H1 (cell line): Measurements from ENCODE around the gene SLC27A1. TPM values are rescaled to one million over a fixed set of nuclear protein-coding genes. Genes with fewer than 3 reads are reported as not detected.

Experiments
- CTCF ChIA-PET: fragments of 300-600 bp; sonication (Branson Sonifier 250); formaldehyde crosslinking; loops from one replicate; lab custom pipeline; 2021; ENCODE audit not compliant: partially characterized antibody; lab: Charles Lee
- POLR2A ChIA-PET: fragments of 300-600 bp; sonication (Branson Sonifier 250); formaldehyde crosslinking; loops from one replicate; lab custom pipeline; 2021; ENCODE audit warnings: inconsistent platforms; ENCODE audit not compliant: partially characterized antibody; lab: Charles Lee
- DNase-seq, 2 experiments: peaks; one replicate each; pipeline versions ENCODE4 v3.0.0 to v3.0.0-alpha.2; 2010 to 2022; ENCODE audit warnings: low spot score in 2 of 2, low read depth in 1 of 2, mixed read lengths in 1 of 2
- FAIRE-seq: peaks from 2 replicates; lab custom pipeline; 2011; peaks lifted over from hg19 to GRCh38; lab: Jason Lieb, UNC
- H2AFZ ChIP-seq: 2 replicates; pipeline ENCODE4 v1.8.1; 2012; ENCODE audit warnings: low read length, inconsistent platforms
- H2AK5ac ChIP-seq: 2 replicates; pipeline ENCODE4 v1.6.1; 2013; ENCODE audit warnings: low read depth, low read length
- H2BK120ac ChIP-seq: replicated peaks from 2 replicates; pipeline ENCODE3; 2013; ENCODE audit warnings: low read depth, low read length, inconsistent platforms
- H2BK12ac ChIP-seq: 2 replicates; pipeline ENCODE4 v1.6.1; 2013; ENCODE audit warnings: low read depth, low read length
- H2BK15ac ChIP-seq: 2 replicates; pipeline ENCODE4 v1.6.1; 2013; ENCODE audit warnings: low read length
- H2BK20ac ChIP-seq: 2 replicates; pipeline ENCODE4 v1.6.1; 2013; ENCODE audit warnings: low read length
- H2BK5ac ChIP-seq: 2 replicates; pipeline ENCODE4 v1.6.1; 2013; ENCODE audit warnings: low read depth, low read length
- H3K14ac ChIP-seq: 2 replicates; pipeline ENCODE4 v1.6.1; 2013; ENCODE audit warnings: inconsistent platforms; ENCODE audit not compliant: insufficient read length
- H3K18ac ChIP-seq: 2 replicates; pipeline ENCODE4 v1.6.1; 2013; ENCODE audit warnings: low read length; ENCODE audit errors: extremely low read depth
- H3K23ac ChIP-seq: 2 replicates; pipeline ENCODE4 v1.6.1; 2013; ENCODE audit warnings: inconsistent platforms; ENCODE audit not compliant: insufficient read length
- H3K23me2 ChIP-seq: 2 replicates; pipeline ENCODE4 v1.6.1; 2013; ENCODE audit warnings: low read depth, low read length
- H3K27ac ChIP-seq: 2 replicates; pipeline ENCODE4 v1.6.1; 2011; ENCODE audit warnings: low read depth, low read length, inconsistent platforms
- H3K27me3 ChIP-seq, 4 experiments: replicated peaks in 1 of 4; 1 replicate in 1 of 4; 2 replicates in 3 of 4; pipeline versions ENCODE4 v1.6.1 to v1.8.1; 2011 to 2013; ENCODE audit warnings: low read length in 3 of 4, mild to moderate bottlenecking in 3 of 4, inconsistent platforms in 2 of 4, mixed read lengths in 2 of 4, moderate library complexity in 1 of 4; ENCODE audit not compliant: control insufficient read depth in 3 of 4, insufficient read depth in 3 of 4; ENCODE audit errors: extremely low read depth in 1 of 4
- H3K36me3 ChIP-seq, 4 experiments: 2 replicates each; pipeline versions ENCODE4 v1.6.1 to v1.8.1; 2011 to 2013; ENCODE audit warnings: mild to moderate bottlenecking in 4 of 4, low read length in 3 of 4, moderate library complexity in 2 of 4, control low read depth in 1 of 4, inconsistent platforms in 1 of 4; ENCODE audit not compliant: insufficient read depth in 4 of 4, control insufficient read depth in 2 of 4
- H3K4ac ChIP-seq: replicated peaks from 2 replicates; pipeline ENCODE3; 2013; ENCODE audit warnings: low read length, low read depth, mixed read lengths, inconsistent platforms; ENCODE audit not compliant: insufficient read length
- H3K4me1 ChIP-seq, 4 experiments: replicated peaks in 1 of 4; 1 replicate in 1 of 4; 2 replicates in 3 of 4; pipeline versions ENCODE4 v1.6.1 to v1.8.1; 2011 to 2013; ENCODE audit warnings: low read length in 3 of 4, inconsistent platforms in 2 of 4, mixed read lengths in 1 of 4; ENCODE audit not compliant: insufficient read depth in 4 of 4, control insufficient read depth in 3 of 4
- H3K4me2 ChIP-seq, 2 experiments: 2 replicates each; pipeline versions ENCODE4 v1.6.1 to v1.8.1; 2011 to 2013; ENCODE audit warnings: low read depth in 2 of 2, low read length in 2 of 2, control low read depth in 1 of 2, inconsistent platforms in 1 of 2, mild to moderate bottlenecking in 1 of 2; ENCODE audit not compliant: insufficient read depth in 1 of 2
- H3K4me3 ChIP-seq, 4 experiments: fragments of 200-600, 300-600 bp in 1 of 4; sonication (generic), shearing (Covaris generic), sonication (Bioruptor Twin) in 1 of 4; 2 replicates each; pipeline versions ENCODE4 v1.5.1 to v1.8.1; 2011 to 2016; ENCODE audit warnings: low read length in 4 of 4, low read depth in 3 of 4, control low read depth in 2 of 4, inconsistent platforms in 2 of 4, mild to moderate bottlenecking in 2 of 4, mixed read lengths in 1 of 4, moderate library complexity in 1 of 4; ENCODE audit not compliant: insufficient read depth in 2 of 4; ENCODE audit errors: extremely low read depth in 1 of 4
- H3K56ac ChIP-seq: replicated peaks from 2 replicates; pipeline ENCODE3; 2013; ENCODE audit warnings: low read depth, mild to moderate bottlenecking, mixed read lengths, low read length, inconsistent platforms; ENCODE audit not compliant: insufficient read length
- H3K79me1 ChIP-seq: 2 replicates; pipeline ENCODE4 v1.6.1; 2013; ENCODE audit warnings: low read depth, low read length, control low read depth
- H3K79me2 ChIP-seq, 2 experiments: 2 replicates each; pipeline versions ENCODE4 v1.6.1 to v1.8.1; 2012 to 2013; ENCODE audit warnings: low read length in 2 of 2, mild to moderate bottlenecking in 2 of 2, inconsistent platforms in 1 of 2; ENCODE audit not compliant: insufficient read depth in 2 of 2, control insufficient read depth in 1 of 2
- H3K9ac ChIP-seq, 4 experiments: replicated peaks in 1 of 4; 1 replicate in 1 of 4; 2 replicates in 3 of 4; pipeline versions ENCODE4 v1.6.1 to v1.8.1; 2011 to 2013; ENCODE audit warnings: low read depth in 3 of 4, low read length in 3 of 4, control low read depth in 2 of 4, mild to moderate bottlenecking in 2 of 4, moderate library complexity in 2 of 4, inconsistent platforms in 1 of 4; ENCODE audit errors: extremely low read depth in 1 of 4
- H3K9me3 ChIP-seq, 2 experiments: 2 replicates each; pipeline versions ENCODE4 v1.6.1 to v1.8.1; 2012 to 2013; ENCODE audit warnings: mild to moderate bottlenecking in 2 of 2, moderate library complexity in 2 of 2, control low read depth in 1 of 2, inconsistent platforms in 1 of 2, low read depth in 1 of 2, low read length in 1 of 2, mixed read lengths in 1 of 2; ENCODE audit not compliant: insufficient read depth in 2 of 2
- H4K20me1 ChIP-seq, 2 experiments: replicated peaks in 1 of 2; 2 replicates each; pipeline versions ENCODE3 to v1.8.1; 2011 to 2013; ENCODE audit warnings: inconsistent platforms in 2 of 2, low read length in 2 of 2, mild to moderate bottlenecking in 1 of 2; ENCODE audit not compliant: insufficient read depth in 2 of 2, control insufficient read depth in 1 of 2
- H4K5ac ChIP-seq: 2 replicates; pipeline ENCODE4 v1.6.1; 2013; ENCODE audit warnings: low read length, low read depth, mixed read lengths, inconsistent platforms; ENCODE audit not compliant: insufficient read length
- H4K8ac ChIP-seq: 2 replicates; pipeline ENCODE4 v1.8.0; 2013; ENCODE audit warnings: mild to moderate bottlenecking, moderate library complexity, low read length, inconsistent platforms; ENCODE audit not compliant: insufficient read depth; ENCODE audit errors: extremely low read depth
- H4K91ac ChIP-seq: replicated peaks from 2 replicates; pipeline ENCODE3; 2013; ENCODE audit warnings: low read length, mixed read lengths, inconsistent platforms; ENCODE audit not compliant: insufficient read length
- ASH2L ChIP-seq: fragments of 200-600, 300-600 bp; sonication (generic); IDR thresholded peaks from one replicate; pipeline ENCODE4 v1.7.1; 2017; ENCODE audit warnings: low read length
- BACH1 ChIP-seq: IDR thresholded peaks from 2 replicates; pipeline ENCODE4 v1.6.1; 2012; ENCODE audit warnings: low read length, improper control_type of control experiment
- PHF8 ChIP-seq: fragments of 200-600 bp; sonication (generic); conservative IDR thresholded peaks from 2 replicates; pipeline ENCODE4 v1.7.1; 2012; ENCODE audit warnings: low read depth, mild to moderate bottlenecking, inconsistent platforms, low read length, moderate library complexity
- RBBP5 ChIP-seq: IDR thresholded peaks from 2 replicates; pipeline ENCODE4 v1.7.1; 2012; ENCODE audit warnings: low read depth, mild to moderate bottlenecking, inconsistent platforms, low read length, moderate library complexity, borderline replicate concordance
- TAF1 ChIP-seq: IDR thresholded peaks from 2 replicates; pipeline ENCODE4 v1.6.1; 2011; ENCODE audit warnings: mild to moderate bottlenecking, low read depth, low read length
- whole genome bisulfite sequencing, 2 experiments: shearing (Covaris generic) in 1 of 2; methylation state at CpG; one replicate each; pipeline versions ENCODE4 v1.1.6 to v1.1.7; 2013 to 2015; ENCODE audit warnings: low lambda C conversion rate in 2 of 2, mixed read lengths in 2 of 2, inconsistent platforms in 1 of 2, low coverage in 1 of 2, missing lambda C conversion rate in 1 of 2; ENCODE audit not compliant: insufficient replicate concordance in 2 of 2, insufficient coverage in 1 of 2, insufficient read length in 1 of 2; ENCODE audit errors: extremely low coverage in 1 of 2, missing lambda C conversion rate in 1 of 2; 5-methylcytosine and 5-hydroxymethylcytosine counted together
- polyA plus RNA-seq, 7 experiments: library from polyadenylated mRNA; depleted of rRNA in 3 of 7; stranded (reverse) in 5 of 7; unstranded in 2 of 7; fragments of >200 nt in 5 of 7; fragments of 200-250 nt in 2 of 7; gene quantifications; 1 replicate in 5 of 7; 2 replicates in 1 of 7; 4 replicates in 1 of 7; pipeline versions ENCODE4 v1.2.1 to v1.2.3, GENCODE V29; 2011 to 2013; ENCODE audit warnings: missing spikeins in 2 of 7, mixed read lengths in 2 of 7
- total RNA-seq: library from RNA; stranded (reverse); fragmentation: NEBNext Ultra II Directional; extraction: Animal tissue kit (Norgen Biotek cat#: 25700); gene quantifications from 2 replicates; pipeline ENCODE4 v1.2.1, GENCODE V29; 2021
- TF ChIP-seq, protein P1 (sequence below): IDR thresholded peaks from 2 replicates; pipeline ENCODE4 v1.6.1; 2012; ENCODE audit warnings: inconsistent platforms
- TF ChIP-seq, protein P2 (sequence below), 3 experiments: IDR thresholded peaks; 1 replicate in 2 of 3; 2 replicates in 1 of 3; pipeline versions ENCODE4 v1.5.1 to v1.6.1; 2011; ENCODE audit warnings: low read length in 3 of 3, mild to moderate bottlenecking in 3 of 3, inconsistent platforms in 2 of 3, low read depth in 1 of 3, moderate library complexity in 1 of 3; ENCODE audit not compliant: insufficient read depth in 1 of 3; ENCODE audit errors: control extremely low read depth in 1 of 3

SLC27A1 gene
- total and polyA plus RNA-seq, 2 of the 8 experiments (the other 6 are each of a cell fraction or from before 2014, with no cell fraction given), result 7.5 to 9.1 TPM

DNA sequence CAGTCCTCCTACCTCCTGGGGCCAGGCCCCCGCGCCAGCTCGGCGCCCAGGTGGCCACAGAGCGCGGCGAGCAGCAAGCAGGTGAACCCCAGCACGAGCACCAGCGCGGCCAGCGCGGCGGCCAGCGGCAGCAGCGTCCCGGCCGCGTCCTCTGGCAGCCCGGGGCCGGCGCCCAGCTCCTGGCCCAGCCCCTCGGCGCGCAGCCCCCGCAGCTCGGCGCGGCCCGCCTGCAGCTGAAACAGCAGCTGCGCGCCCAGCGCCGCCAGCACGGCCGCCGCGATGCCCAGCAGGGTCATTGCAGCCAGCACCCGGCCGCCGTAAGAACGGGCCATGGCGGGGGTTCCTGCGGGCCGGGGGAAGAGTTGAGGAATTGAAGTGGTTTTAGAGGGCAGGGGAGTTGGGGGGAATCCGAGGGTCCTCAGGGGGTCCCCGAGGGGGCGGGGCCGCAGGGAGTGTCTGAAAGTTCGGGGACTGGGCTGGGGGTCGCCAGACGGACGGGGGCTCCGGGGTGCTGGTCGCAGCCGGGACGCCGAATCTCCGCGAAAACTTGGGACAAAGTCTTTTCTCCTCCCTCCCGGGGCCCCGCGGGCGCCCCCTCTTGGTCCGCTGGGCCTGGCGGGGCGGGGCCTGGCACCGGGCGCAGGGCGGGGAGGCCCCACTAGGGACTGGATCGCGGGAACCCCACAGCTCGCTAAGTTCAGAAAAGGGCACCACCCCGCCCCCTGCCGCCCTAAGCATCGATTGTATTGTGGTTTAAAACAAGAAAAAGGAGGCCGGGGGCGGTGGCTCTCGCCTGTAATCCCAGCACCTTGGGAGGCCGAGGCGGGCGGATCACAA lies 22.0 kb upstream of the SLC27A1 start, which contains the start of gene TMEM221:
TMEM221 (minus strand) TSS at position 538 of the 837 bp plus-strand sequence; CDS start at position 332, 206 bp downstream.
- H3K4ac ChIP-seq, result no peak within 1 kb of the TSS
- no peak within 1 kb of the TSS for H2BK20ac ChIP-seq
- DNase-seq (peak in 1 of 2 experiments; percentile 89), FAIRE-seq (no peak)
- no peaks in the 10 kb centered on the region for H3K9me3 ChIP-seq
- H2AK5ac ChIP-seq, result peak within 1 kb of the TSS; percentile 56; the same call in 1 of the 2 replicates
- peak within 1 kb of the TSS; percentile 83 for H4K8ac ChIP-seq
- H3K27me3 ChIP-seq, result peaks cover 0 to 16% (median 10%) of the 10 kb centered on the region in 4 experiments; a peak in 6 of 7 replicates
- H4K91ac ChIP-seq, result no peak within 1 kb of the TSS
- peak within 1 kb of the TSS; percentile 40 to 94 (median 48) for H3K4me3 ChIP-seq
- WGBS, 2 experiments, result 6% methylated on average over 59 of the region's 81 CpGs; no CpG with 5 or more reads in 1 of the 2 experiments
- peaks cover 0 to 5% of the 10 kb centered on the region in 2 experiments for H4K20me1 ChIP-seq
- H3K23ac ChIP-seq, result no peak within 1 kb of the TSS
- no peak within 1 kb of the TSS for H2BK120ac ChIP-seq
- no peak within 1 kb of the TSS for H3K18ac ChIP-seq
- no peak within 1 kb of the TSS for H3K27ac ChIP-seq
- H3K79me2 ChIP-seq, result no peaks in the 10 kb centered on the region
- H3K23me2 ChIP-seq, result peaks cover 14% of the 10 kb centered on the region; the same call in 1 of the 2 replicates
- H4K5ac ChIP-seq, result no peak within 1 kb of the TSS
- no peak within 1 kb of the TSS for H3K14ac ChIP-seq
- H3K36me3 ChIP-seq, result no peaks in the 10 kb centered on the region
- H3K4me2 ChIP-seq, result peak within 1 kb of the TSS; percentile 84 to 91
- no peak within 1 kb of the TSS for H3K56ac ChIP-seq
- no peak within 1 kb of the TSS for H2BK12ac ChIP-seq
- no peak within 1 kb of the TSS for H2AFZ ChIP-seq
- 0 out of 2 replicates have a peak within 1 kb of the TSS, but pooled peaks have one; percentile 61 for H2BK15ac ChIP-seq
- H2BK5ac ChIP-seq, result no peak within 1 kb of the TSS
- peak within 1 kb of the TSS in 2 of 4 experiments; percentile 19 to 56; a peak in 2 of 7 replicates for H3K9ac ChIP-seq
- ChIA-PET POLR2A (interaction anchor here (0.6 to 1.8 kb wide), 7 partner anchors 12 to 418 kb away, joined by 3 to 5 read pairs (median 3); no protein-coding TSS in a partner anchor), CTCF (interaction anchor here (0.8 to 2.9 kb wide), 18 partner anchors 7 to 318 kb away, joined by 3 to 14 read pairs (median 4); partner anchors contain the start of genes CCDC194 and NXNL1)
- no peaks in the 10 kb centered on the region for H3K79me1 ChIP-seq
- H3K4me1 ChIP-seq, result peaks cover 0 to 2% (median under 1%) of the 10 kb centered on the region in 4 experiments; a peak in 1 of 7 replicates
- TF ChIP-seq ASH2L, result peak; percentile 42
- TF ChIP-seq BACH1, result peak; percentile 88
- peak; percentile 60; the same call in 1 of the 2 replicates for TF ChIP-seq PHF8
- 0 out of 2 replicates have a peak, but pooled peaks have one; percentile 26 for TF ChIP-seq RBBP5
- TF ChIP-seq TAF1, result 0 out of 2 replicates have a peak, but pooled peaks have one; percentile 30
- TF ChIP-seq, protein P1, sequence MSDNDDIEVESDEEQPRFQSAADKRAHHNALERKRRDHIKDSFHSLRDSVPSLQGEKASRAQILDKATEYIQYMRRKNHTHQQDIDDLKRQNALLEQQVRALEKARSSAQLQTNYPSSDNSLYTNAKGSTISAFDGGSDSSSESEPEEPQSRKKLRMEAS, result 0 out of 2 replicates have a peak, but pooled peaks have one; percentile 5
- TF ChIP-seq, protein P2, sequence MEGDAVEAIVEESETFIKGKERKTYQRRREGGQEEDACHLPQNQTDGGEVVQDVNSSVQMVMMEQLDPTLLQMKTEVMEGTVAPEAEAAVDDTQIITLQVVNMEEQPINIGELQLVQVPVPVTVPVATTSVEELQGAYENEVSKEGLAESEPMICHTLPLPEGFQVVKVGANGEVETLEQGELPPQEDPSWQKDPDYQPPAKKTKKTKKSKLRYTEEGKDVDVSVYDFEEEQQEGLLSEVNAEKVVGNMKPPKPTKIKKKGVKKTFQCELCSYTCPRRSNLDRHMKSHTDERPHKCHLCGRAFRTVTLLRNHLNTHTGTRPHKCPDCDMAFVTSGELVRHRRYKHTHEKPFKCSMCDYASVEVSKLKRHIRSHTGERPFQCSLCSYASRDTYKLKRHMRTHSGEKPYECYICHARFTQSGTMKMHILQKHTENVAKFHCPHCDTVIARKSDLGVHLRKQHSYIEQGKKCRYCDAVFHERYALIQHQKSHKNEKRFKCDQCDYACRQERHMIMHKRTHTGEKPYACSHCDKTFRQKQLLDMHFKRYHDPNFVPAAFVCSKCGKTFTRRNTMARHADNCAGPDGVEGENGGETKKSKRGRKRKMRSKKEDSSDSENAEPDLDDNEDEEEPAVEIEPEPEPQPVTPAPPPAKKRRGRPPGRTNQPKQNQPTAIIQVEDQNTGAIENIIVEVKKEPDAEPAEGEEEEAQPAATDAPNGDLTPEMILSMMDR (IDR thresholded peaks at IDR 0.05; ENCODE audit: control extremely low read depth in 1 of 3, insufficient read depth in 1 of 3, low read depth in 1 of 3, low read length in 3 of 3), result peak; percentile 39 to 60 (median 54)
